DOHH2 (cell line): ENCODE measurements around the gene VPS13A.

Experiments used
- H3F3A ChIP-seq: fragments of 200-600 bp; sonication (generic), shearing (Covaris generic); 2 replicates; pipeline ENCODE4 v1.6.0; 2016; ENCODE audit warnings: antibody characterized with exemption, mild to moderate bottlenecking; ENCODE audit not compliant: control insufficient read depth, insufficient read depth
- H3K27ac ChIP-seq: fragments of 200-600 bp; sonication (generic); 2 replicates; pipeline ENCODE4 v1.5.1; 2014; ENCODE audit warnings: low read depth, mild to moderate bottlenecking, low read length, moderate library complexity
- H3K27me3 ChIP-seq: fragments of 200-600 bp; sonication (generic); 2 replicates; pipeline ENCODE4 v1.6.1; 2014; ENCODE audit warnings: mild to moderate bottlenecking, low read length, mixed read lengths; ENCODE audit not compliant: control insufficient read depth
- H3K36me3 ChIP-seq: fragments of 200-600 bp; sonication (generic); 2 replicates; pipeline ENCODE4 v1.6.1; 2014; ENCODE audit warnings: mild to moderate bottlenecking, low read length, moderate library complexity, mixed read lengths; ENCODE audit not compliant: control insufficient read depth
- H3K4me1 ChIP-seq: fragments of 200-600 bp; sonication (generic); 2 replicates; pipeline ENCODE4 v1.6.1; 2014; ENCODE audit warnings: mild to moderate bottlenecking, low read length, mixed read lengths; ENCODE audit not compliant: control insufficient read depth
- H3K4me2 ChIP-seq: fragments of 200-600 bp; sonication (generic); 2 replicates; pipeline ENCODE4 v1.6.0; 2014; ENCODE audit warnings: mild to moderate bottlenecking, low read length, moderate library complexity
- H3K4me3 ChIP-seq: fragments of 200-600 bp; sonication (generic); 2 replicates; pipeline ENCODE4 v1.5.1; 2014; ENCODE audit warnings: mild to moderate bottlenecking, low read length, mixed read lengths
- H3K79me2 ChIP-seq: fragments of 200-600 bp; sonication (generic); 2 replicates; pipeline ENCODE4 v1.6.1; 2014; ENCODE audit warnings: mild to moderate bottlenecking, low read length, mixed read lengths; ENCODE audit not compliant: control insufficient read depth
- H3K9me2 ChIP-seq: fragments of 200-600 bp; sonication (generic); replicated peaks from 2 replicates; pipeline ENCODE4 v1.6.1; 2014; ENCODE audit warnings: mild to moderate bottlenecking, low read length, mixed read lengths; ENCODE audit not compliant: control insufficient read depth
- H3K9me3 ChIP-seq: fragments of 200-600 bp; sonication (generic); 2 replicates; pipeline ENCODE4 v1.6.1; 2014; ENCODE audit warnings: antibody characterized with exemption, low read length, mixed read lengths; ENCODE audit not compliant: control insufficient read depth, insufficient read depth
- H4K20me1 ChIP-seq: fragments of 200-600 bp; sonication (generic); 2 replicates; pipeline ENCODE4 v1.6.0; 2014; ENCODE audit warnings: low read depth, mild to moderate bottlenecking, antibody characterized with exemption, low read length, moderate library complexity; ENCODE audit not compliant: control insufficient read depth, insufficient read depth
- CTCF ChIP-seq: fragments of 200-600 bp; sonication (generic); IDR thresholded peaks from one replicate; pipeline ENCODE4 v1.5.1; 2014; ENCODE audit warnings: antibody characterized with exemption, mild to moderate bottlenecking, low read depth, low read length; ENCODE audit not compliant: poor library complexity, severe bottlenecking
- EZH2phosphoT487 ChIP-seq: fragments of 200-600 bp; sonication (generic); IDR thresholded peaks from 2 replicates; pipeline ENCODE4 v1.6.1; 2017; ENCODE audit warnings: borderline replicate concordance, mild to moderate bottlenecking, antibody characterized with exemption, low read length, moderate library complexity, mixed read lengths

VPS13A gene

GRCh38 chr9:77161966-77162365, 15.4 kb upstream of the VPS13A start:
- H3K9me3 ChIP-seq = no peaks in the 10 kb centered on the region
- no peaks in the 10 kb centered on the region for H3K9me2 ChIP-seq
- H3K4me3 ChIP-seq = no peak overlapping the region
- no peak overlapping the region for H3K27ac ChIP-seq
- TF ChIP-seq CTCF (no peak), EZH2phosphoT487 (no peak)
- H3F3A ChIP-seq = no peaks in the 10 kb centered on the region
- no peaks in the 10 kb centered on the region for H4K20me1 ChIP-seq
- 0 out of 2 replicates have a peak, but pooled peaks cover 3% of the 10 kb centered on the region for H3K27me3 ChIP-seq
- no peak overlapping the region for H3K4me2 ChIP-seq
- no peaks in the 10 kb centered on the region for H3K79me2 ChIP-seq
- no peaks in the 10 kb centered on the region for H3K4me1 ChIP-seq
- no peaks in the 10 kb centered on the region for H3K36me3 ChIP-seq

GRCh38 chr9:77162366-77162765, 15.0 kb upstream of the VPS13A start:
- H3K27ac ChIP-seq = no peak overlapping the region
- no peaks in the 10 kb centered on the region for H3K9me3 ChIP-seq
- H3K4me3 ChIP-seq = no peak overlapping the region
- H3K4me1 ChIP-seq = no peaks in the 10 kb centered on the region
- no peaks in the 10 kb centered on the region for H3F3A ChIP-seq
- H3K27me3 ChIP-seq = 0 out of 2 replicates have a peak, but pooled peaks cover 3% of the 10 kb centered on the region
- no peaks in the 10 kb centered on the region for H3K9me2 ChIP-seq
- no peaks in the 10 kb centered on the region for H3K79me2 ChIP-seq
- TF ChIP-seq EZH2phosphoT487 (no peak), CTCF (no peak)
- H4K20me1 ChIP-seq = no peaks in the 10 kb centered on the region
- no peak overlapping the region for H3K4me2 ChIP-seq
- H3K36me3 ChIP-seq = no peaks in the 10 kb centered on the region

DNA sequence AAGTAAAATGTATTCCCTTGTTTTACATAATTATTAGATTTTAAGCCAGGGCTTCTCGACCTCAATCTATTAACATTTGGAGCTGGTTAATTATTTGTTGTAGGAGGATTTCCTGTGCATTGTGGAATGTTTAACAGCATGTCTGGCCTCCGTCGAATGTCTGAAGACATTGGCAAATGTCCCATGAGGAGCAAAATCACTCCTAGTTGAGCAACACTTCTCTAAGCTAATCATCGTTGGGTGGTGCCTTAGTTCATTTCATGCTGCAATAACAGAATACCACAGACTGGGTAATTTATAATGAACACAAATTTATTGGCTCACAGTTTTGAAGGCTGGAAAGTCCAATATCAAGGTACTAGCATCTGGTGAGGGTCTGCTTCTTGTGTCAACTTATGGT, 13.4 kb upstream of the VPS13A start:
- H3F3A ChIP-seq = no peaks in the 10 kb centered on the region
- H3K4me1 ChIP-seq = no peaks in the 10 kb centered on the region
- H3K79me2 ChIP-seq = no peaks in the 10 kb centered on the region
- no peaks in the 10 kb centered on the region for H3K36me3 ChIP-seq
- H3K27me3 ChIP-seq = 0 out of 2 replicates have a peak, but pooled peaks cover 3% of the 10 kb centered on the region
- TF ChIP-seq EZH2phosphoT487 (no peak), CTCF (no peak)
- H4K20me1 ChIP-seq = no peaks in the 10 kb centered on the region
- H3K4me3 ChIP-seq = no peak overlapping the region
- no peaks in the 10 kb centered on the region for H3K9me2 ChIP-seq
- no peak overlapping the region for H3K4me2 ChIP-seq
- no peaks in the 10 kb centered on the region for H3K9me3 ChIP-seq
- no peak overlapping the region for H3K27ac ChIP-seq

GRCh38 chr9:77166193-77166592, 11.1 kb upstream of the VPS13A start:
- no peaks in the 10 kb centered on the region for H3K9me2 ChIP-seq
- no peaks in the 10 kb centered on the region for H3K79me2 ChIP-seq
- H3K4me2 ChIP-seq = no peak overlapping the region
- H4K20me1 ChIP-seq = no peaks in the 10 kb centered on the region
- no peaks in the 10 kb centered on the region for H3K9me3 ChIP-seq
- no peak overlapping the region for H3K27ac ChIP-seq
- H3K4me1 ChIP-seq = no peaks in the 10 kb centered on the region
- no peaks in the 10 kb centered on the region for H3F3A ChIP-seq
- H3K27me3 ChIP-seq = 0 out of 2 replicates have a peak, but pooled peaks cover 3% of the 10 kb centered on the region
- no peaks in the 10 kb centered on the region for H3K36me3 ChIP-seq
- no peak for TF ChIP-seq EZH2phosphoT487
- TF ChIP-seq CTCF = no peak
- H3K4me3 ChIP-seq = no peak overlapping the region
